Endothelial cell (in vitro differentiated cells): Measurements from ENCODE around the gene UTF1. TPM values are rescaled to one million over a fixed set of nuclear protein-coding genes. Genes with fewer than 3 reads are reported as not detected.

Source experiments
- DNase-seq: peaks from one replicate; pipeline ENCODE4 v3.0.0; 2021; ENCODE audit warnings: low spot score
- H3K27ac Mint-ChIP-seq: one replicate; pipeline ENCODE4 v1.8.0; 2021; ENCODE audit warnings: mixed read lengths, inconsistent platforms; ENCODE audit not compliant: unreplicated experiment
- H3K27me3 Mint-ChIP-seq: one replicate; pipeline ENCODE4 v1.8.0; 2021; ENCODE audit warnings: mild to moderate bottlenecking, moderate library complexity, mixed read lengths, inconsistent platforms; ENCODE audit not compliant: unreplicated experiment
- H3K36me3 Mint-ChIP-seq: one replicate; pipeline ENCODE4 v1.8.0; 2021; ENCODE audit warnings: mild to moderate bottlenecking, low read depth, mixed read lengths, inconsistent platforms; ENCODE audit not compliant: unreplicated experiment
- H3K4me1 Mint-ChIP-seq: one replicate; pipeline ENCODE4 v1.8.0; 2021; ENCODE audit warnings: mild to moderate bottlenecking, mixed read lengths, inconsistent platforms; ENCODE audit not compliant: unreplicated experiment
- H3K4me3 Mint-ChIP-seq: one replicate; pipeline ENCODE4 v1.8.0; 2021; ENCODE audit warnings: mild to moderate bottlenecking, mixed read lengths, inconsistent platforms; ENCODE audit not compliant: unreplicated experiment
- H3K9me3 Mint-ChIP-seq: one replicate; pipeline ENCODE4 v1.8.0; 2021; ENCODE audit warnings: mixed read lengths, inconsistent platforms; ENCODE audit not compliant: unreplicated experiment
- CTCF ChIP-seq: fragments of 200-600 bp; sonication (generic); IDR thresholded peaks from one replicate; pipeline ENCODE4 v1.5.0; 2021; ENCODE audit warnings: antibody characterized with exemption; ENCODE audit not compliant: unreplicated experiment
- microRNA-seq: library from miRNA; unstranded; fragments of <30 nt; microRNA quantifications from one replicate; pipeline ENCODE4, GENCODE V29; 2020; ENCODE audit not compliant: unreplicated experiment
- total RNA-seq: library from RNA; stranded (reverse); fragmentation: NEBNext Ultra II Directional; extraction: Animal tissue kit (Norgen Biotek cat#: 25700); gene quantifications from one replicate; pipeline ENCODE4 v1.2.1, GENCODE V29; 2021; ENCODE audit not compliant: unreplicated experiment

UTF1 gene
- total RNA-seq, 1 donor from 2014 or later = 0.38 TPM

- Mint-ChIP-seq H3K36me3 (peaks cover 13% of the 10 kb centered on the region), H3K4me1 (no peaks in the 10 kb centered on the region), H3K27me3 (peaks cover 4% of the 10 kb centered on the region), H3K9me3 (no peaks in the 10 kb centered on the region), H3K27ac (no peak overlapping the region), H3K4me3 (no peak overlapping the region)
- DNase-seq = no peak
- TF ChIP-seq CTCF = no peak
Measured at GRCh38 chr10:133279326-133280226, 49.6 kb downstream of the UTF1 start.

DNA sequence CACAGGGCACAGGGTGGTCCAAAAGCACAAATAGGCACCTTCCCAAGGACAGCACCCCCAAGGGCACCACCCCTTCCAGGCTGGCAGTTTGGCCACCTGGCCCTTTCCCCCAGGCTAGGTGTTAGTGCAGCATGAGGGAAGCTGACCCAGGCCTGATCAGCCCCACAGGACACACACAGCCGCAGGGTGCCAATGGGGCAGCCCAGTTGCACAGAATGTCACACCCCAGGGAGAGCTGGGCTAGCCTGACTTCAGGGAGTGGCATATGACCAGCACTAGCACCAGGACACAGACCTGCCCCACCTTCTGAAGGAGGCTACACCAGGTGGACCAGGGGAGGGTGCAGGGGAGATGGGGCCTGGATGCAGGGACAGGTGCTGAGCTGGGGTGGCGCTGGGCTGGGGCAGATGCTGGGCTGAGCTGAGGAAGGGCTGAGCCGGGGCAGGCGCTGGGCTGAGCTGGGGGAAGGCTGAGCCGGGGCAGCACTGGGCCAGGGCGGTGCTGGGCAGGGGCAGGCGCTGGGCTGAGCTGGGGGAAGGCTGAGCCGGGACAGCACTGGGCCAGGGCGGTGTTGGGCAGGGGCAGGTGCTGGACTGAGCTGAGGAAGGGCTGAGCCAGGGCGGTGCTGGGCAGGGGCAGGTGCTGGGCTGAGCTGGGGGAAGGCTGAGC lies 50.5 kb downstream of the UTF1 start:
- H3K27me3 Mint-ChIP-seq = peaks cover 4% of the 10 kb centered on the region

DNA sequence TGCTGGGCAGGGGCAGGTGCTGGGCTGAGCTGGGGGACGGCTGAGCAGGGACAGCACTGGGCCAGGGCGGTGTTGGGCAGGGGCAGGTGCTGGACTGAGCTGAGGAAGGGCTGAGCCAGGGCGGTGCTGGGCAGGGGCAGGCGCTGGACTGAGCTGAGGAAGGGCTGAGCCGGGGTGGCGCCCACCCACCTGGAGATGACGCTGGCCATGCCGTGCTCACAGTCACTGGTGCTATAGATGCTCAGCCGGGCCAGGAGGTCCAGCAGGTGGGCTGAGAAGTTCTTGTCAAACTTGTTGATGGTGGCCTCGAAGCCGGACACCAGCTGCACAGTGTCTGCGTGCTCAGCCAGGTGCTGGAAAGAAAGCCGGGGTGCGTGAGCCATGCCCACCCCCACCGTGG lies 51.1 kb downstream of the UTF1 start:
- DNase-seq = no peak
- H3K4me1 Mint-ChIP-seq = no peaks in the 10 kb centered on the region
- H3K9me3 Mint-ChIP-seq = no peaks in the 10 kb centered on the region
- H3K4me3 Mint-ChIP-seq = no peak overlapping the region
- H3K27me3 Mint-ChIP-seq = peaks cover 5% of the 10 kb centered on the region
- peaks cover 21% of the 10 kb centered on the region for H3K36me3 Mint-ChIP-seq
- H3K27ac Mint-ChIP-seq = no peak overlapping the region
- no peak for TF ChIP-seq CTCF

More for the DNA sequence above, 50.5 kb downstream of the UTF1 start:
- no peak for DNase-seq
- H3K36me3 Mint-ChIP-seq = peaks cover 18% of the 10 kb centered on the region
- H3K4me1 Mint-ChIP-seq = no peaks in the 10 kb centered on the region
- no peak overlapping the region for H3K4me3 Mint-ChIP-seq
- no peak for TF ChIP-seq CTCF
- H3K9me3 Mint-ChIP-seq = no peaks in the 10 kb centered on the region
- no peak overlapping the region for H3K27ac Mint-ChIP-seq

Small RNA genes lying within 50 kb of the gene (microRNA-seq; reads per million reads assigned to microRNA genes)
- gene MIR202 = not detected

Other genes with a start within 250 kb of the UTF1 start
- gene ADGRA1, start 142.3 kb upstream of the UTF1 start, total RNA-seq = not detected
- 1.3 TPM for gene KNDC1, start 70.0 kb upstream of the UTF1 start, total RNA-seq
- gene VENTX, start 7.6 kb downstream of the UTF1 start, total RNA-seq = 0.23 TPM
- 1.5 TPM for gene ADAM8, start 46.7 kb downstream of the UTF1 start, total RNA-seq
- gene TUBGCP2, start 78.7 kb downstream of the UTF1 start, total RNA-seq = 50.7 TPM
- 18.6 TPM for gene ZNF511, start 78.7 kb downstream of the UTF1 start, total RNA-seq
- not detected for gene CALY, start 106.7 kb downstream of the UTF1 start, total RNA-seq
- gene PRAP1, start 117.2 kb downstream of the UTF1 start, total RNA-seq = not detected
- 8.9 TPM for gene FUOM, start 127.8 kb downstream of the UTF1 start, total RNA-seq
- gene ECHS1, start 143.1 kb downstream of the UTF1 start, total RNA-seq = 69.6 TPM
- 6.6 TPM for gene PAOX, start 149.0 kb downstream of the UTF1 start, total RNA-seq
- 97.3 TPM for gene MTG1, start 163.9 kb downstream of the UTF1 start, total RNA-seq
- gene SPRN, start 194.4 kb downstream of the UTF1 start, total RNA-seq = 0.28 TPM
- gene SCART1, start 223.7 kb downstream of the UTF1 start, total RNA-seq = 0.36 TPM